HepG2 (cell line): ENCODE measurements around the gene SAMD14. TPM values are rescaled to one million over a fixed set of nuclear protein-coding genes. Genes with fewer than 3 reads are reported as not detected.
A peak's percentile ranks its signal among the peaks of the same experiment; 100 is the strongest.

Experiments
- ASH2L ChIP-seq: fragments of 300-600, 200-600 bp; sonication (generic); IDR thresholded peaks from 2 replicates; pipeline ENCODE4 v1.7.0; 2017; ENCODE audit warnings: low read depth, mild to moderate bottlenecking, moderate library complexity, mixed read lengths, low read length; ENCODE audit not compliant: insufficient read length
- GATA4 ChIP-seq: sonication (generic); IDR thresholded peaks from 2 replicates; pipeline ENCODE4 v1.6.1; 2016; ENCODE audit warnings: antibody characterized with exemption, low read depth, borderline replicate concordance
- HMGXB4 ChIP-seq, 2 experiments: sonication (generic) in 1 of 2; formaldehyde crosslinking in 1 of 2; IDR thresholded peaks; 2 replicates each; pipeline versions ENCODE4 v1.4.0 to v1.6.1; 2018 to 2020; ENCODE audit warnings: missing genetic modification reagents in 2 of 2, borderline replicate concordance in 1 of 2, low read depth in 1 of 2, mild to moderate bottlenecking in 1 of 2, missing biosample characterization in 1 of 2
- MIER3 ChIP-seq: IDR thresholded peaks from 2 replicates; pipeline ENCODE4 v1.6.1; 2016; ENCODE audit warnings: missing compliant biosample characterization, borderline replicate concordance
- MLLT10 ChIP-seq: sonication (generic); formaldehyde crosslinking; IDR thresholded peaks from 2 replicates; pipeline ENCODE4 v1.4.0; 2020; ENCODE audit warnings: missing genetic modification reagents
- MYC ChIP-seq: sonication (generic); formaldehyde crosslinking; IDR thresholded peaks from 2 replicates; pipeline ENCODE4 v1.9.0; 2021; ENCODE audit warnings: missing genetic modification reagents, borderline replicate concordance
- NR2F6 ChIP-seq, 2 experiments: IDR thresholded peaks; 2 replicates each; pipeline ENCODE4 v1.6.1; 2016; ENCODE audit warnings: antibody characterized with exemption in 1 of 2, mild to moderate bottlenecking in 1 of 2
- REPIN1 ChIP-seq: sonication (generic); formaldehyde crosslinking; IDR thresholded peaks from 2 replicates; pipeline ENCODE4 v1.8.0; 2022; ENCODE audit warnings: missing genetic modification reagents, low read depth, mild to moderate bottlenecking, borderline replicate concordance
- RXRB ChIP-seq: IDR thresholded peaks from 2 replicates; pipeline ENCODE4 v1.6.1; 2016; ENCODE audit warnings: borderline replicate concordance, missing genetic modification reagents, missing compliant biosample characterization
- SALL1 ChIP-seq: sonication (generic); formaldehyde crosslinking; IDR thresholded peaks from 2 replicates; pipeline ENCODE4 v1.8.0; 2022; ENCODE audit warnings: mild to moderate bottlenecking, missing genetic modification reagents
- TBX2 ChIP-seq: sonication (generic); formaldehyde crosslinking; IDR thresholded peaks from 2 replicates; pipeline ENCODE4 v1.5.0; 2020; ENCODE audit warnings: missing genetic modification reagents, mild to moderate bottlenecking, borderline replicate concordance
- UBTF ChIP-seq: sonication (generic); formaldehyde crosslinking; IDR thresholded peaks from 2 replicates; pipeline ENCODE4 v1.4.0; 2020; ENCODE audit warnings: mild to moderate bottlenecking, missing genetic modification reagents
- YEATS4 ChIP-seq: sonication (generic); formaldehyde crosslinking; IDR thresholded peaks from 2 replicates; pipeline ENCODE4 v1.4.0; 2020; ENCODE audit warnings: missing genetic modification reagents, borderline replicate concordance
- ZFP82 ChIP-seq: sonication (generic); formaldehyde crosslinking; IDR thresholded peaks from 2 replicates; pipeline ENCODE4 v1.5.1; 2020; ENCODE audit warnings: mild to moderate bottlenecking, missing genetic modification reagents, borderline replicate concordance
- ZFX ChIP-seq: sonication (generic); formaldehyde crosslinking; IDR thresholded peaks from 2 replicates; pipeline ENCODE4 v1.4.0; 2020; ENCODE audit warnings: mild to moderate bottlenecking, low read depth, missing genetic modification reagents, moderate library complexity
- ZKSCAN8 ChIP-seq: IDR thresholded peaks from 2 replicates; pipeline ENCODE4 v1.6.1; 2016; ENCODE audit warnings: borderline replicate concordance, missing genetic modification reagents, missing compliant biosample characterization
- ZNF562 ChIP-seq: sonication (generic); formaldehyde crosslinking; IDR thresholded peaks from 2 replicates; pipeline ENCODE4 v1.8.0; 2022; ENCODE audit warnings: missing genetic modification reagents, borderline replicate concordance
- ZNF75D ChIP-seq: sonication (generic); formaldehyde crosslinking; IDR thresholded peaks from 2 replicates; pipeline ENCODE4 v1.8.1; 2023; ENCODE audit warnings: missing genetic modification reagents, mild to moderate bottlenecking, borderline replicate concordance
- ZNF768 ChIP-seq: sonication (generic); formaldehyde crosslinking; IDR thresholded peaks from 2 replicates; pipeline ENCODE4 v1.4.0; 2020; ENCODE audit warnings: missing genetic modification reagents
- ZNF776 ChIP-seq: sonication (generic); formaldehyde crosslinking; IDR thresholded peaks from 2 replicates; pipeline ENCODE4 v1.4.0; 2020; ENCODE audit warnings: mild to moderate bottlenecking, missing genetic modification reagents
- ZNF792 ChIP-seq: IDR thresholded peaks from 2 replicates; pipeline ENCODE4 v1.6.1; 2016
- polyA plus RNA-seq, 8 experiments: library from polyadenylated mRNA; depleted of rRNA in 3 of 8; stranded (reverse) in 7 of 8; unstranded in 1 of 8; fragments of >200 nt; fragmentation: Illumina TruSeq in 4 of 8; extraction: Trizol in 4 of 8; gene quantifications; 2 replicates each; pipeline versions ENCODE4 v1.2.1 to v1.2.3, GENCODE V29; 2011 to 2016; ENCODE audit warnings: low read depth in 4 of 8, missing spikeins in 1 of 8, mixed read lengths in 1 of 8; ENCODE audit not compliant: insufficient read depth in 1 of 8
- total RNA-seq, 5 experiments: library from RNA; depleted of rRNA; stranded (reverse); fragments of >200 nt; fragmentation: Illumina TruSeq; extraction: Trizol; gene quantifications; 2 replicates each; pipeline ENCODE4 v1.2.3, GENCODE V29; 2016; ENCODE audit warnings: low read depth in 1 of 5
- TF ChIP-seq, protein P1 (sequence below): sonication (generic); formaldehyde crosslinking; IDR thresholded peaks from 2 replicates; pipeline ENCODE4 v1.4.0; 2020; ENCODE audit warnings: missing genetic modification reagents
- TF ChIP-seq, protein P2 (sequence below): IDR thresholded peaks from 2 replicates; pipeline ENCODE4 v1.6.1; 2012; ENCODE audit warnings: inconsistent platforms

SAMD14 gene
- total and polyA plus RNA-seq, 2 of the 13 experiments (the other 11 are each of a cell fraction or from before 2014, with no cell fraction given), result 0.07 to 0.22 TPM

GRCh38 chr17:50079334-50080095 lies 50.4 kb downstream of the SAMD14 start (continued):
- TF ChIP-seq ZFP82 (CRISPR knock-in tag) (no peak), ZNF792 (CRISPR knock-in tag) (peak; percentile 70; the same call in 1 of the 2 replicates), MYC (CRISPR knock-in tag) (peak; percentile 75; the same call in 1 of the 2 replicates), ZFX (CRISPR knock-in tag) (peak; percentile 72), ZNF562 (CRISPR knock-in tag) (0 out of 2 replicates have a peak, but pooled peaks have one; percentile 36), TBX2 (CRISPR knock-in tag) (peak; percentile 36; the same call in 1 of the 2 replicates), GATA4 (no peak), NR2F6 (IDR thresholded peaks at IDR 0.05) (no peak), NR2F6 (CRISPR knock-in tag; IDR thresholded peaks at IDR 0.05) (peak; percentile 63; the same call in 1 of the 2 replicates), ASH2L (no peak), YEATS4 (CRISPR knock-in tag) (no peak), ZNF768 (CRISPR knock-in tag) (peak; percentile 38), ZNF776 (0 out of 2 replicates have a peak, but pooled peaks have one; percentile 28), MIER3 (CRISPR knock-in tag) (peak; percentile 50; the same call in 1 of the 2 replicates), MLLT10 (CRISPR knock-in tag) (no peak), RXRB (CRISPR knock-in tag) (0 out of 2 replicates have a peak, but pooled peaks have one; percentile 22), REPIN1 (CRISPR knock-in tag) (peak; percentile 72), HMGXB4 (CRISPR knock-in tag; IDR thresholded peaks at IDR 0.05; ENCODE audit: borderline replicate concordance in 1 of 2, low read depth in 1 of 2) (peak; percentile 97 to 98), ZKSCAN8 (CRISPR knock-in tag) (no peak), UBTF (CRISPR knock-in tag) (peak; percentile 38; the same call in 1 of the 2 replicates), SALL1 (CRISPR knock-in tag) (peak; percentile 50; the same call in 1 of the 2 replicates), ZNF75D (CRISPR knock-in tag) (no peak)
- TF ChIP-seq, protein P1, sequence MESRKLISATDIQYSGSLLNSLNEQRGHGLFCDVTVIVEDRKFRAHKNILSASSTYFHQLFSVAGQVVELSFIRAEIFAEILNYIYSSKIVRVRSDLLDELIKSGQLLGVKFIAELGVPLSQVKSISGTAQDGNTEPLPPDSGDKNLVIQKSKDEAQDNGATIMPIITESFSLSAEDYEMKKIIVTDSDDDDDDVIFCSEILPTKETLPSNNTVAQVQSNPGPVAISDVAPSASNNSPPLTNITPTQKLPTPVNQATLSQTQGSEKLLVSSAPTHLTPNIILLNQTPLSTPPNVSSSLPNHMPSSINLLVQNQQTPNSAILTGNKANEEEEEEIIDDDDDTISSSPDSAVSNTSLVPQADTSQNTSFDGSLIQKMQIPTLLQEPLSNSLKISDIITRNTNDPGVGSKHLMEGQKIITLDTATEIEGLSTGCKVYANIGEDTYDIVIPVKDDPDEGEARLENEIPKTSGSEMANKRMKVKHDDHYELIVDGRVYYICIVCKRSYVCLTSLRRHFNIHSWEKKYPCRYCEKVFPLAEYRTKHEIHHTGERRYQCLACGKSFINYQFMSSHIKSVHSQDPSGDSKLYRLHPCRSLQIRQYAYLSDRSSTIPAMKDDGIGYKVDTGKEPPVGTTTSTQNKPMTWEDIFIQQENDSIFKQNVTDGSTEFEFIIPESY (CRISPR knock-in tag), result peak; percentile 93
- TF ChIP-seq, protein P2, sequence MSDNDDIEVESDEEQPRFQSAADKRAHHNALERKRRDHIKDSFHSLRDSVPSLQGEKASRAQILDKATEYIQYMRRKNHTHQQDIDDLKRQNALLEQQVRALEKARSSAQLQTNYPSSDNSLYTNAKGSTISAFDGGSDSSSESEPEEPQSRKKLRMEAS, result peak; percentile 77; the same call in 1 of the 2 replicates
